MM.1S (cell line): ENCODE data around the gene MYOF.

ENCODE experiments used
- DNase-seq: peaks from one replicate; pipeline ENCODE4 v3.0.0-alpha.2; 2015
- H2AFZ ChIP-seq: fragments of 300-600 bp; sonication (generic); 2 replicates; pipeline ENCODE4 v1.6.0; 2016; ENCODE audit warnings: antibody characterized with exemption, low read length
- H3F3A ChIP-seq: fragments of 300-600 bp; sonication (generic); 2 replicates; pipeline ENCODE4 v1.6.1; 2016; ENCODE audit warnings: mild to moderate bottlenecking, antibody characterized with exemption, low read length, moderate library complexity, mixed read lengths; ENCODE audit not compliant: insufficient read depth
- H3K27ac ChIP-seq: fragments of 300-600 bp; sonication (generic); 2 replicates; pipeline ENCODE4 v1.5.1; 2016; ENCODE audit warnings: mild to moderate bottlenecking, low read length
- H3K27me3 ChIP-seq: fragments of 300-600 bp; sonication (generic); replicated peaks from 2 replicates; pipeline ENCODE4 v1.6.0; 2016; ENCODE audit warnings: low read length; ENCODE audit not compliant: insufficient read depth
- H3K36me3 ChIP-seq: fragments of 300-600 bp; sonication (generic); replicated peaks from 2 replicates; pipeline ENCODE4 v1.6.1; 2016; ENCODE audit warnings: mild to moderate bottlenecking, low read length, mixed read lengths; ENCODE audit not compliant: insufficient read depth
- H3K4me1 ChIP-seq: fragments of 300-600 bp; sonication (generic); 2 replicates; pipeline ENCODE4 v1.6.1; 2016; ENCODE audit warnings: low read length, mixed read lengths
- H3K4me2 ChIP-seq: fragments of 300-600 bp; sonication (generic); 2 replicates; pipeline ENCODE4 v1.6.0; 2016; ENCODE audit warnings: low read depth, low read length
- H3K4me3 ChIP-seq: fragments of 300-600 bp; sonication (generic); 2 replicates; pipeline ENCODE4 v1.5.1; 2016; ENCODE audit warnings: low read length, mixed read lengths
- H3K79me2 ChIP-seq: fragments of 300-600 bp; sonication (generic); 2 replicates; pipeline ENCODE4 v1.6.1; 2016; ENCODE audit warnings: mixed run types, low read length, mixed read lengths
- H3K9ac ChIP-seq: fragments of 300-600 bp; sonication (generic); 2 replicates; pipeline ENCODE4 v1.6.1; 2016; ENCODE audit warnings: low read length, mixed read lengths
- H3K9me2 ChIP-seq: fragments of 300-600 bp; sonication (generic); replicated peaks from 2 replicates; pipeline ENCODE4 v1.6.1; 2016; ENCODE audit warnings: mild to moderate bottlenecking, low read length, mixed read lengths; ENCODE audit not compliant: insufficient read depth
- H3K9me3 ChIP-seq: fragments of 300-600 bp; sonication (generic); replicated peaks from 2 replicates; pipeline ENCODE4 v1.6.1; 2016; ENCODE audit warnings: mild to moderate bottlenecking, low read length, mixed read lengths; ENCODE audit not compliant: insufficient read depth
- H4K20me1 ChIP-seq: fragments of 300-600 bp; sonication (generic); 2 replicates; pipeline ENCODE4 v1.6.1; 2016; ENCODE audit warnings: mild to moderate bottlenecking, low read length, moderate library complexity, mixed read lengths; ENCODE audit not compliant: insufficient read depth
- CTCF ChIP-seq: fragments of 300-600 bp; sonication (generic); IDR thresholded peaks from 2 replicates; pipeline ENCODE4 v1.5.1; 2016; ENCODE audit warnings: antibody characterized with exemption, low read length, mixed read lengths
- EZH2 ChIP-seq: fragments of 300-600 bp; sonication (generic); optimal IDR thresholded peaks from 2 replicates; pipeline ENCODE3; 2017; ENCODE audit warnings: low read depth, mild to moderate bottlenecking, antibody characterized with exemption, low read length, mixed read lengths
- EZH2phosphoT487 ChIP-seq: fragments of 300-600 bp; sonication (generic); IDR thresholded peaks from 2 replicates; pipeline ENCODE4 v1.6.1; 2018; ENCODE audit warnings: antibody characterized with exemption, low read length

The MYOF gene

GRCh38 chr10:93267521-93267920 is 214.6 kb downstream of the MYOF start:
- Histone ChIP-seq H4K20me1 (no peaks in the 10 kb centered on the region), H3K27me3 (no peaks in the 10 kb centered on the region), H3K36me3 (no peaks in the 10 kb centered on the region), H3K4me3 (no peak overlapping the region), H3K9ac (peak overlapping the region; percentile 8; the same call in 1 of the 2 replicates), H3K27ac (peak overlapping the region; percentile 69; the same call in 1 of the 2 replicates), H3K9me3 (no peaks in the 10 kb centered on the region), H2AFZ (peak overlapping the region; percentile 19; the same call in 1 of the 2 replicates), H3K4me1 (peaks cover 22% of the 10 kb centered on the region), H3K79me2 (no peaks in the 10 kb centered on the region), H3F3A (peaks cover 8% of the 10 kb centered on the region; the same call in 1 of the 2 replicates), H3K9me2 (no peaks in the 10 kb centered on the region), H3K4me2 (peak overlapping the region; percentile 38; the same call in 1 of the 2 replicates)
- TF ChIP-seq EZH2 (no peak), EZH2phosphoT487 (no peak), CTCF (no peak)
- peak; percentile 79 for DNase-seq

GRCh38 chr10:93266858-93267257 is 215.3 kb downstream of the MYOF start:
- H3K9me3 ChIP-seq = no peaks in the 10 kb centered on the region
- no peaks in the 10 kb centered on the region for H3K36me3 ChIP-seq
- peaks cover 22% of the 10 kb centered on the region for H3K4me1 ChIP-seq
- no peak for TF ChIP-seq EZH2
- H2AFZ ChIP-seq = no peak overlapping the region
- no peaks in the 10 kb centered on the region for H3K79me2 ChIP-seq
- H3K9me2 ChIP-seq = no peaks in the 10 kb centered on the region
- DNase-seq = no peak
- no peaks in the 10 kb centered on the region for H3K27me3 ChIP-seq
- no peaks in the 10 kb centered on the region for H4K20me1 ChIP-seq
- no peak overlapping the region for H3K9ac ChIP-seq
- no peak overlapping the region for H3K4me2 ChIP-seq
- no peak overlapping the region for H3K4me3 ChIP-seq
- peak overlapping the region; percentile 69; the same call in 1 of the 2 replicates for H3K27ac ChIP-seq
- H3F3A ChIP-seq = peaks cover 8% of the 10 kb centered on the region; the same call in 1 of the 2 replicates

GRCh38 chr10:93261961-93262610 is 220.0 kb downstream of the MYOF start:
- DNase-seq = no peak
- no peak overlapping the region for H3K27ac ChIP-seq

More at GRCh38 chr10:93261961-93262610, 220.0 kb downstream of the MYOF start:
- H3K9me3 ChIP-seq = no peaks in the 10 kb centered on the region
- TF ChIP-seq CTCF = no peak
- no peak for TF ChIP-seq EZH2phosphoT487
- no peak for TF ChIP-seq EZH2
- no peak overlapping the region for H3K9ac ChIP-seq
- H3K4me1 ChIP-seq = peaks cover 5% of the 10 kb centered on the region
- H3K4me2 ChIP-seq = no peak overlapping the region
- no peak overlapping the region for H3K4me3 ChIP-seq
- no peaks in the 10 kb centered on the region for H3K79me2 ChIP-seq
- no peaks in the 10 kb centered on the region for H3K9me2 ChIP-seq
- H3K27me3 ChIP-seq = no peaks in the 10 kb centered on the region
- no peak overlapping the region for H2AFZ ChIP-seq
- no peaks in the 10 kb centered on the region for H4K20me1 ChIP-seq
- H3K36me3 ChIP-seq = no peaks in the 10 kb centered on the region
- H3F3A ChIP-seq = no peaks in the 10 kb centered on the region
